HG03457 (cell line): Measurements from ENCODE around the gene SLX4.

Experiments used
- ATAC-seq: cut with Tn5 transposase; IDR thresholded peaks from one replicate; pipeline ENCODE4 v1.9.1; 2021; ENCODE audit warnings: moderate number of reproducible peaks; ENCODE audit not compliant: unreplicated experiment

The SLX4 gene

DNA sequence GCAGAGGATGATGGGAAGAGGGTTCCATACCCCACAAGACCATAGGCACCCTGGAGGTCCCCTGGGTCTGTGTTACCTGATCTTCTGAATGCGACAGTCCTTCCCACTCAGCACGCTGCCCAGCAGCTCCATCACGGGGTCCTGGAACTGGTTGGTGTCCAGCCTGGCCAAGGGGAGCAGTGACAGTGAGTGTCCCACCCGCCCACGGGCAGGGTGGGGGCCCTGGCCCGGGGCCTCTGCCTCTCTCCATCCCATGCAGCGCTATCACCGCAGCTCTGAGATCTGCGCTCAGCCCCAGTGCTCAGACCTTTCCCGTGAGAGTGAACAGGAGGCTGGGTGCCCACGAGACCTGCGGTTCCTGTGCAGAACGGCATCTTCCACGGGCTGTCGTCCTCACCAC is 49.8 kb downstream of the SLX4 start:
- ATAC-seq, result no peak

DNA sequence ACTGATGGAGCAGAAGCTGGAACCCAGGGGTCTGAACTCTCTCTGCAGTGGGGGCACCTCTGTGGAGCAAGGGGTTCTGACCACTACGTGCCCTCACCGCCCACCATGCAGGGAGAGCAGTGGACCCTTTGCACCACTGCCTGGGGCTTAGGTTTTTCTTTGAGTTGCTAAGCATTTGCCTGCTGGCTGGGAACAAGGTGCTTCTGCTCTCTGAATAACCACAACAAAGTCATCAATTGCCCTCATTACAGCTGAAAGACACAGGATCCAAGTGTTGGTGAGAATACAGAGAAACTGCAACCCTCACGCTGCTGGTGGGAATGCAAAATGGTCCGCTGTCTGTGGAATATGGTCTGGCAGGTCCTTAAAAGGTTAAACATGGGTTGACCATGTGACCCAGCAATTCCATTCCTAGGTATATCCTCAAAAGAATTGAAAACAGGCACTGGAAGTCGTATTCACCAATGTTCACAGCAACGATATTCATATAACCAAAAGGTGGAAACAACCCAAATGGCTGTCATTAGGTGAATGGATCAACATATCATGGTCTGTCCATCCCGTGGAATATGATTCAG is 57.0 kb downstream of the SLX4 start:
- no peak for ATAC-seq

DNA sequence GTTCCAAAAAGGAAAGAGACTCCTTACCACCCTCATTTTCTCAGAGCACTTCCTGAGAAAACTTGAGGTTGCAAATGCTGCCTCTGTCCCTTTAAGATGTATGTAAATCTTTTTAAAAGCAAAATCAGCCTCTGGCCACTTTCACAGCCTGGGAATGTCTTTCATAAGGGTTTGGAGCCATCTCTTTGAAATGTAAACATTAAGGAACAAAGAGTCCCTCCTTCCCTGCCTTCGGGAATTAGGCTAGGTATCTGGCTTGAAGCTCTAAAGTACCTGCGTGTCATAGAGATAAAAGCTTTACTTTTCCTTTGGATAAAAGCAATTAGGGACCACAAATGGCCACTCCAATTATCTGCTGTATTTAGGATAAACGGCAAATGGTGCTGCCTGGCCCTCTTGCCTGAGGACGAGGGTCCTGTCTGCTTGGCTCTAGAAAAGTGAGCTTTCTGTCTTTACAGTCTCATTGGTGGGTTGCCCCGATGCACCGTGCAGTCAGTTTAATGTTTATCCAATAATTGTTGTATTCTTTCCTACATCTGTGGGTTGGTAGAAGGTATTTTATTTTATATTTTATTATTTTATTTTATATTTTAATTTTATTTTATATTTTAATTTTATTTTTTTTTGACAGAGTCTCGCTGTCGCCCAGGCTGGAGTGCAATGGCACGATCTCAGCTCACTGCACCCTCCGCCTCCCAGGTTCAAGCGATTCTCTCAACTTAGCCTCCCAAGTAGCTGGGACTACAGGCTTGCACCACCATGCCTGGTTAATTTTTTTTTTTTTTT is 58.1 kb downstream of the SLX4 start:
- ATAC-seq, result no peak

DNA sequence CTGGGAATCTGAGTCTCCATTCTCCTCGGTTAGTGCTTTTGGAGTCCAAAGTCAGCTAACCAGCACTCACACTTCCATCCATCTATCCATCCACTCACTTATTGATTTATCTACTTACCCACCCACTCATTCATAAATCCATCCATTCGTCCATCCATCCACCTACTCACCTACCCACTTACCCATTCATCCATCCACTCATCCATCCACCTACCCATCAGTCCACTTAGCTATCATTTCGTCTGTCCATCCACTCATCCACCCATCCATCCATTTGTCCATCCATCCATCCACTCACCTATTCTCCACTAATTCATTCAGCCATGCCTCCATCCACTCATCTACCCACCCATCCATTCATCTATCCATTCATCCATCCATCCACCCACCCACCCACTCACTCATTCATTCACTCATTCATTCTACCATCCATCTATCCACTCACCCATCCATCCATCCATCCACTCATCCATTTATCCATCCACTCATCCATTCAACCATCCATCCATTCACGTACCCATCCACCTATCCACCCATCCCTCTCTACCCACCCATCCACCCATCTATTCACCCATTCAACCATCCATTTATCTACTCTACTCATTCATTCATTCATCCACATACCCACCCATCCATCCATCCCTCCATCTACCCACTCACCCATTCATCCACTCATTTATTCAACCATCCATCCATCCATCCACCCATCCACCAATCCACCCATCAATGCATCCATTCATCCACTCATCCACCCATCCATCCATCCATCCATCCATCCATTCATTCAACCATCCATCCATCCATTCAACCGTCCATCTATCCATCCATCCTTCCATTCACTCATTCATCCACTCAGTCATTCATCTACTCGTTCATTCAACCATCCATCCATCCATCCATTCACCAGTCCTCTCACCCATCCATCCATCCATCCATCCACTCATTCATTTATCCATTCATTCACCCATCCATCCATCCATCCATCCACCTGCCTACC is 60.3 kb downstream of the SLX4 start:
- no peak for ATAC-seq

DNA sequence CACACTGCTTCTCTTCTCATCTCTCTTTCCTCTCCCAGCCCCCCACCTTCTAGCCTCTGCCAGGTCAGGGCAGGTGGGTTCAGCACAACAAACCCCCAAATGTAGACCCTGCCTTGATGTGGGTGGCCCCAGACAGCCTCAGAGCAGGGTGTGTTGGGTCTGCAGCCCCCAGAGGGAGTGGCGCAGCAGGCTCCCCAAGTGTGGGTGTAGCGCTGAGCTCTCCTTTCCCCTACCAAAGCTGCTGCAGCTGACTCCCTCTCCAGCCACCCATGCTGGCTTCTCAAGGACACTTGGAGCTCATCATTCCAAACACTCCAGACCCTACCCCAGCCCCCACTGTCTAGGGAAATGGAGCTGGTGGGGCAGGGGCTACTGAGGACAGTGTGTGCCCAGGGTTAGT is 61.5 kb downstream of the SLX4 start:
- no peak for ATAC-seq

DNA sequence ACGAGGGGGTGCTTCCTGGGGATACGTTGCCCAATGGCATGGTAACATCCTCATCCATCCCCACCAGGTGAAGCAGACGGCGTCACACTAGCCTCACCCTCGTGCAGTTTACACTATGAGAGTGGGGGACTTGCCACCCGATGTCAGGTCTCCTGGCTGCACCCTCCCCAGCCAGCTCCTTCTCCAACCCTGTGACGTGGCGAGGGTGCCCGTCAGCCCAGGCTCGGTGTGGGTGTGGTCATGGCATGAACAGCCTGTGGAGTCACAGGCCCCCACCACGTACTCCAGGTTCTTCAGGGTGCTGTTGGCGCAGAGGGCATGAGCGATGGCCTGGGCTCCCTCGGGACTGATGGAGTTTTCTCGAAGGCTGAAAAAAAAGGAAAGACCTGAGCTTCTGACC is 62.5 kb downstream of the SLX4 start:
- no peak for ATAC-seq

DNA sequence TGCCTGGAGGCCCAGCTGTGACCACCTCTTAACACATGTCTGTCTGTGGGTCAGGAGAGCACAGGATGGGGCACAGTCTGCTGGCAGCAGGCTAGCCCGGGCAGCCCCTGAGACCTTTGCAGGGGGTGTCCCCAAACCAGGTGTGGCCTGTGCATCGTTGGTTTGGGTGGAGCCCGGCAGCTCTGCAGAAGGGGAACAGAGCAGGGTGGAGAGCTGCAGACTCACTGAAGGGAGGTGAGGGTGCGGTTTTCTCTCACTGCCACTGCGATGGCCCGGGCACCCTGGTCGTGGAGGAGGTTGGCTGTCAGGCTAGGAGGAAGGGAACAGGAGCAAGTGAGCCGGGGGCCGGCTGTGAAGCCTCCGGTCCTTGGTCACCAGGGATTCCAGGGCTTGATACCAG is 63.0 kb downstream of the SLX4 start:
- ATAC-seq, result no peak

DNA sequence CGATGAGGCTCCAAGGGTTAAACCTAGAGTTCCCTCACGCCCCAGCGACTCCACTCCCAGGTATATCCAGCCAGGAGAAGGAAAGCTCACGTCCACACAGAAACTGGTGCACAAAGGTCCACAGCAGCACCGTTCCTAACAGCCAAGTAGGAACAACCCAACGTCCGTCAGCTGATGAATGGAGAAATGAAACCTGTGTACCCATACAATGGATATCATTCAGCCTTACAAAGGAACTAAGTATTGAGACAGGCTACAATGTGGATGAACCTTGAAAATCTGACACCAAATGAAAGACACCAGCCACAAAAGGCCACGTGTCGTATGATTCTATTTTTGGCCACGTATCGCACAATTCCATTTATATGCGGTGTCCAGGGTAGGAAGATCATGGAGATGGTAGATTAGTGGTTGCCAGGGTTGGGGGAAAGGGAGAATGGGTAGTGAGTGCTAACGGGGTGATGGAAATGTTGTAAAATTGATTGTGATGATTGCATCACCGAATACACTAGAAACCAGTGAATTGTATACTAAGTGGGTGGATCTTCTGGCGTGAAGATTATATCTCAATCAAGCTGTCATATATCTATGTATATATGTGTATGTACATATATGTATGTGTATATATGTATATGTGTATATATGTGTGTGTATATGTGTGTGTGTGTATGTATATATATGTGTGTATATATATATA is 64.3 kb downstream of the SLX4 start:
- no peak for ATAC-seq

DNA sequence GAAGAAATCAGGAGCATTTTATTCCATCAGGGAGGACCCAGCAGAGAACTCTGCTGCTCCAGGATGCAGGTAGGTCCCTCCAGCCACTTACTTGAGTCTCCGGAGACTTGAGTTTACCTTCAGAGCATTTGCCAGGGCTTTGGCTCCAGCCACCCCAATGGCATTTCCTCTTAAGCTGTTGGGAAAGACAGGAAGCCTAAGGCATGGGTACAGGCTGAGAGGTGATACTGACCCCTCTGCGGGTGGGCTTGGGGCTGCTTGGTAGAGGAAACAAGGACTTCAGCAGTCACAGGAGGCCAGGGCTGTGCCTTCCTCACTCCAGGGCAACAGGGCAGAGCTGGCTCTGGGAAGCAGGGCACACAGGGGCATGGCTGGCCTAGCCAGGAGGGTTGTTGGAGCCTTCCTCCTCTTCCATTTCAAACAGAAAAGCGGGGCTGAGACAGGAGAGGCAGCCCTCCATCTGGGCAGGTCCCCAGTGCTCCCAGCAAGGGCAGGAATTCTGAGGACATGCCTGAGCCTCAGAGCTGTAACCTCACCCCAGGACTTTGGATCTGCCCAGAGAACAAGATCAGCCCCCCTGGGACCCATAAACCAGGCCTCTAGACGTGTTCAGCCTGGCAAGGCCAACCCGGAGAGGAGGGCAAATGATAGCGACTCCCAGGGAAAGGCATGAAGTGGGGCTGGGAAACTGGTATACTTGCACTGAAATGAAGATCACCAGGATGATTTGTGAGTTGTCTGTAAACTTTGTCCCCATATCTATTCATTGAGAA is 68.6 kb downstream of the SLX4 start:
- no peak for ATAC-seq

DNA sequence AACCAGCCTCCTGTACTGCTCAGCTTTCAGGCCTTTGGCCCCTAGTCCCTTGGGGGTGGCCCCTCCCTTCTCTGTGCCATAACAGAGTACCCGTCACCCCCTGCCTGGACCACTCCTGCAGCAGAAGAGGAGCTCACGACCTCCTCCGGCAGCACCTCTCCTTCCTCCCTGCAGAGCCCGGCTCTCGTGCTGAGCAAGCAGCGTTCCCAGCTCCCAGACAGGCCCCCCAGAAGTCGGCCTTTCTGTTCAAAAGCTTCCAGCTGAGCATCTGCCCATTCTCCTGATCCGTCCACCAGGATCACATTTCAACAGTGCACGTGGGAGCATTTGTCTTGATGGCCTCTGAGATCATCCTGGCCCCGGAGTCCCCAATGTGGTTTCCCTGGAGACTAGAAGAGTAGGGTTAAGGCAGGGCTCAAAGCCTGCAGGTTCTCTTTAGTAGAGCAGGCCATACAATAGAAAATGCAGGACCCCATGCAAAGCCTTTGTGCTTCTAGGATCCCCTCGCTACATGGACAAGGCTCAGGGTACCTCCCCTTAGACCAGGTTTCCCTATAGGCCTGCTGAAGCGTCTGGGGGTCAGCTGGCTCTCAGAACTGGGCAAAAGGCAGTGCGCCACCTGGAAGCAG is 69.8 kb downstream of the SLX4 start:
- ATAC-seq, result no peak

DNA sequence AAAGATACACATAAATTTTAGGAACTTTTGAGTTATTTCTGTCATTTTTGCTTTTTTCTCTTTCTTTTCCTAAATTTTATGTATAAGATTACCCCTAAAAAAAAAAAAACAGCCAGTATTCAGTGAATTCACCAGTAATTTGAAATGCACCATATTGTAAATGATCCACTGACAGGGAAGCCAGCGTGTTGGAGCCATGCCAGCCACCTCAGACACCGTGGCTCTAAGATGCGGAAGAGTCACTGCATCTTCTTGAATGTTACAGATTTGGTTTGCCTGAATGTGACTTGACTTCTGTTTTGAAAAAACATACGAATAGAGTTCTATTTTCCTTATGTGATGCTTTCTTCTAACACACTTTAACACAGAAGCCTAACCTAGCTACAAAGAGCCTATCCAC is 73.2 kb downstream of the SLX4 start:
- ATAC-seq, result no peak

DNA sequence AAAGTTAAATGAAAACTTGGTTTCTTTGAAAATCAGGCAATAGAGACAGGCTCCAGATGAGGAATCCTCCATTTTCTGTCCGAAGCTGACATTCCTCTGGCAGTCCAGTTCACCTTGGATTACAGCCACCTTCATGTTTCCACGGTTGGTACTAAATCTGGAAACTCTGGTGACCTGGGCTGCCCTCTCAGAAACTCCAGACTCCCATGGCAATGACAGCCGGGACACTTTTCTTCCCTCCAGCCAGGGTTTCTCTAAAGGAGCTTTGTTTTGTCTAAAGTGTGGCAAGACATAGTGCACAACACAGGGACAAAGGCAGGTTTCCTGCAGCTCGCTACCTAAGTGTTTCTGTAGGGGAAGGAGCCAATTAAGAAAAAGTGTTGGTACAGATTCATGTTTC is 74.6 kb downstream of the SLX4 start:
- ATAC-seq, result no peak

DNA sequence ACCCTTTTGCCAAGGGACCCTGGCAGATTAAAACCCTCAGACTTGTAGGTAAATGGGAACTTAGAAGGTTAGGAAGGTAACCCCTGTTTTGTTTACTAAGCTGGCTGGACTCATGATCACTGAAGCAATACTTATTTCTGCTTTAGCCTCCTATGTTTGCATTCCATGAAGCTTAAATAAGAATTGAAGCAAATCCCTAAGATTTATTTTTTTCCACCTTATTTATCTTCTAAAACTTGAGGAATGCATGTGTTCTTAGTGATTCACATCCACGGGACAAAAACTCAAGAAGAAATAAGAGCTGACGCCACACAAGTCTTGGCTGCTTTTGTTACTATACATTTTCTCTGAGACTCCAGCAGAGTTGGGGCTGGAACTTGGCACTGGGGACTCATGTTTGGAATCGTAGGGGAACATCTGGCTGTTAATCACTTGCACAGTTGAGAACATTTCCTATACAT is 75.1 kb downstream of the SLX4 start:
- no peak for ATAC-seq

DNA sequence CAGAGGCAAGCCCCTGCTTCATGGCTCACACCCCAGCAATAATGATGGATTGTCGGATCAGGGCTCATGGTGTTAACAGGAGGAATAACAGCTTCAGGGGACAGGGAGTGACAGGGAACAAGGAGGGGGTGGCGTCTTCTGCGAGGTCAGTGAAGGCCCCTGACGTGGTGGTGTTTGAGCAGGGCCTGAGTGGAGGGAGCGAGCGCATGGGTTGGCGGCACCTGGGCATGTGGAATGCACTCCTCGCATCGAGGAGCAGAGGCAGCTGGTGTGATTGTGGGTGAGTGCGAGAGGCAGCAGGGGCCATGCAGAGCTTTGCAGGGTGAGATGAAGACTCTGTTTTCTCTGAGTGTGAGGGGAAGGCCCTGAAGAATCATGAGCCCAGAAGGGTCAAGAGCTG is 77.3 kb downstream of the SLX4 start:
- ATAC-seq, result no peak

DNA sequence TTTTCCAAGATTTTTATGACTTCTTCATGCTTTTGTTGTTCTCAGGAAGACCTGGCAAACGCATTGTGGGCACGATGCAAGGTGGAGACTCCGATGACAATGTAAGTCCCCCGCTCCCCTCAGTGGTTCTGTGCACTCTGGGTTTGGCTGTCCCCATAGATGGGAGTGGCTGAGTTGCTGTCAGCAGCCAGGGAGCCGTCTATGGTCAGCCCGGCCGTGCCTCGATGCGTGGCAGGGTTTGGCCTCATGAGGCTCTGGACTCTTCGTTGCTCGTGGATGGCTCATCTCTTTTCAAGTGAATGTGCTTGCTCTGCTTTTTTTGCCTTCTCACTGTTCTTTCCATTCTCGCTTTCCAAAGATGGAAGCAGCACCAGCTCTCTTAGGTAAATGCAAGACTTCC is 78.7 kb downstream of the SLX4 start:
- no peak for ATAC-seq
